ENCODE measurements around the gene RUSC1. TPM values are rescaled to one million over a fixed set of nuclear protein-coding genes. Genes with fewer than 3 reads are reported as not detected.

The RUSC1 gene, protein sequence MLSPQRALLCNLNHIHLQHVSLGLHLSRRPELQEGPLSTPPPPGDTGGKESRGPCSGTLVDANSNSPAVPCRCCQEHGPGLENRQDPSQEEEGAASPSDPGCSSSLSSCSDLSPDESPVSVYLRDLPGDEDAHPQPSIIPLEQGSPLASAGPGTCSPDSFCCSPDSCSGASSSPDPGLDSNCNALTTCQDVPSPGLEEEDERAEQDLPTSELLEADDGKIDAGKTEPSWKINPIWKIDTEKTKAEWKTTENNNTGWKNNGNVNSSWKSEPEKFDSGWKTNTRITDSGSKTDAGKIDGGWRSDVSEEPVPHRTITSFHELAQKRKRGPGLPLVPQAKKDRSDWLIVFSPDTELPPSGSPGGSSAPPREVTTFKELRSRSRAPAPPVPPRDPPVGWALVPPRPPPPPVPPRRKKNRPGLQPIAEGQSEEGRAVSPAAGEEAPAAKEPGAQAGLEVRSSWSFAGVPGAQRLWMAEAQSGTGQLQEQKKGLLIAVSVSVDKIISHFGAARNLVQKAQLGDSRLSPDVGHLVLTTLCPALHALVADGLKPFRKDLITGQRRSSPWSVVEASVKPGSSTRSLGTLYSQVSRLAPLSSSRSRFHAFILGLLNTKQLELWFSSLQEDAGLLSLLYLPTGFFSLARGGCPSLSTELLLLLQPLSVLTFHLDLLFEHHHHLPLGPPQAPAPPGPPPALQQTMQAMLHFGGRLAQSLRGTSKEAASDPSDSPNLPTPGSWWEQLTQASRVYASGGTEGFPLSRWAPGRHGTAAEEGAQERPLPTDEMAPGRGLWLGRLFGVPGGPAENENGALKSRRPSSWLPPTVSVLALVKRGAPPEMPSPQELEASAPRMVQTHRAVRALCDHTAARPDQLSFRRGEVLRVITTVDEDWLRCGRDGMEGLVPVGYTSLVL
- total RNA-seq, result 10 to 100 TPM; 74.5 to 83.8 TPM
- polyA plus RNA-seq (2013, experiment 1 of 2), result 47.0 TPM
- 42.6 TPM for polyA plus RNA-seq (2013, experiment 2 of 2)
- long read RNA-seq, experiment 1, transcript RUSC1-201 (8 exons, 2,163 nt), result major isoform, 8 of 46 reads
- long read RNA-seq, experiment 1, partial matches to known transcripts, result 19 of 46 reads
- long read RNA-seq, experiment 1, other reads (novel, unspliced or antisense), result 12 of 46 reads
- long read RNA-seq, experiment 2, transcript RUSC1-201 (8 exons, 2,163 nt), result minor isoform, 20 of 122 reads
- long read RNA-seq, experiment 2, transcript RUSC1-214 (8 exons, 1,700 nt), result minor isoform, 10 of 122 reads
- long read RNA-seq, experiment 2, transcript RUSC1-202 (9 exons, 2,503 nt), result minor isoform, 22 of 122 reads
- long read RNA-seq, experiment 2, transcript RUSC1-203 (9 exons, 1,968 nt), result major isoform, 30 of 122 reads
- long read RNA-seq, experiment 2, partial matches to known transcripts, result 10 of 122 reads
- long read RNA-seq, experiment 2, other reads (novel, unspliced or antisense), result 25 of 122 reads
- long read RNA-seq, experiment 3, transcript RUSC1-202 (9 exons, 2,503 nt), result minor isoform, 47 of 352 reads
- long read RNA-seq, experiment 3, transcript RUSC1-214 (8 exons, 1,700 nt), result major isoform, 77 of 352 reads
- long read RNA-seq, experiment 3, transcript RUSC1-201 (8 exons, 2,163 nt), result minor isoform, 21 of 352 reads
- long read RNA-seq, experiment 3, transcript RUSC1-203 (9 exons, 1,968 nt), result major isoform, 77 of 352 reads
- long read RNA-seq, experiment 3, partial matches to known transcripts, result 22 of 352 reads
- long read RNA-seq, experiment 3, other reads (novel, unspliced or antisense), result 98 of 352 reads
- long read RNA-seq, experiment 4, transcript RUSC1-203 (9 exons, 1,968 nt), result minor isoform, 25 of 99 reads
- long read RNA-seq, experiment 4, transcript RUSC1-202 (9 exons, 2,503 nt), result major isoform, 28 of 99 reads
- long read RNA-seq, experiment 4, partial matches to known transcripts, result 12 of 99 reads
- long read RNA-seq, experiment 4, other reads (novel, unspliced or antisense), result 27 of 99 reads

DNA sequence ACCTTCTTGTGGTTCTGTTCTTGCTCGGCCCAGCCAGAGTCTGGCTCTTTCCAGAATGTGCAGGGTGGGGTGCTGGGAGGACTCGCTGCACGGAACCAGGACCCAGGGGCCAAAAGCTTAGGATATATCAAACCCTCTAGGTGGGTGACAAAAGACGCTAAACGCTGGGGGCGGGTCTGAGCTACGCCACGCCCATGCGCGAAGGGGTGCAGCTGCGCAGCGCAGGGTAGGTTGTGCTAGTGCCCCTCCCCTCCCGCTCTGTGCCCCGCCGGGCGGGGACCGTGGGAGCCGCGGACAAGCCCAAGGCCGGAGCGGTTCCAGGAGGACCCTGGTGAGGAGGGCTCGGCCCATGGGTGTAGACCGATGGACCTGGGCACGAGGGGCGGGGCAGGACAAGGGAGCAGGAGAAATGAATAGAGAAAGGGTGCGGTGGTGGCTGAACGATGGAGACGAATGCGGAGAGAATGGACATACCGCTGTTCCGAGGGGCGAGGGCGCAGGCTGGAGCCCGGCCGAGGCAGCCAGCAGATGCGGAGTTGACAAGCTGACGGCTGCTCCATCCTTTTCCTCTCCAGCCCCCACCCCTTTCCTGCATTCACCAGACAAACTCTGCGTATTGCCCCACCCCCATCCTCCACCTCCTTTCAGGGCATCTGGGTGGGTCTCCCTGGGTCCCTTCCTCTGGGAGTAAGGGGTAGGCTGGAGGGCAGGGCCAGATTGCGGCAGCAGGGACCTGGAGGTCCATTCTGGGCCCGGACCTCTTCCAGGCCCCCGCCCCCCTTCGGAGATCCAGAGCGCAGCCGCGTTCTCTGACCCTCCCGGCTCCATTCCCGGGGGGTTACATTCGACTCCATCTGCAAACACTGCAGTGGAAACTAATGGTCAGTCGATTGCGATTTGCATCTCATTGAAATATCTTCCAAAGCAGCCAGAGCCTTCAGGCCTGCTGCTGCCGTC lies at the start of gene RUSC1:
TSS of gene RUSC1 (plus strand) at position 234 of the 957 bp plus-strand sequence. CDS start 880 bp downstream, outside the sequence.
- TF ChIP-seq, protein P1, sequence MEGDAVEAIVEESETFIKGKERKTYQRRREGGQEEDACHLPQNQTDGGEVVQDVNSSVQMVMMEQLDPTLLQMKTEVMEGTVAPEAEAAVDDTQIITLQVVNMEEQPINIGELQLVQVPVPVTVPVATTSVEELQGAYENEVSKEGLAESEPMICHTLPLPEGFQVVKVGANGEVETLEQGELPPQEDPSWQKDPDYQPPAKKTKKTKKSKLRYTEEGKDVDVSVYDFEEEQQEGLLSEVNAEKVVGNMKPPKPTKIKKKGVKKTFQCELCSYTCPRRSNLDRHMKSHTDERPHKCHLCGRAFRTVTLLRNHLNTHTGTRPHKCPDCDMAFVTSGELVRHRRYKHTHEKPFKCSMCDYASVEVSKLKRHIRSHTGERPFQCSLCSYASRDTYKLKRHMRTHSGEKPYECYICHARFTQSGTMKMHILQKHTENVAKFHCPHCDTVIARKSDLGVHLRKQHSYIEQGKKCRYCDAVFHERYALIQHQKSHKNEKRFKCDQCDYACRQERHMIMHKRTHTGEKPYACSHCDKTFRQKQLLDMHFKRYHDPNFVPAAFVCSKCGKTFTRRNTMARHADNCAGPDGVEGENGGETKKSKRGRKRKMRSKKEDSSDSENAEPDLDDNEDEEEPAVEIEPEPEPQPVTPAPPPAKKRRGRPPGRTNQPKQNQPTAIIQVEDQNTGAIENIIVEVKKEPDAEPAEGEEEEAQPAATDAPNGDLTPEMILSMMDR (conservative IDR thresholded peaks at IDR 0.05), result no peak
- DNase-seq, result peak; percentile 94
- peak within 1 kb of the TSS; percentile 75 for H3K27ac ChIP-seq (ENCODE audit: low read depth, low read length)
- Mint-ChIP-seq H3K27me3 (ENCODE audit: insufficient read depth) (peaks cover 14% of the 10 kb centered on the region), H3K36me3 (ENCODE audit: low read depth) (peaks cover 28% of the 10 kb centered on the region), H3K4me3 (peak within 1 kb of the TSS; percentile 90), H3K9me3 (no peaks in the 10 kb centered on the region), H3K4me1 (peaks cover 28% of the 10 kb centered on the region), H3K27ac (peak within 1 kb of the TSS; percentile 39)
- H3K27me3 ChIP-seq (ENCODE audit: control insufficient read depth, insufficient read depth, low read length, poor library complexity, severe bottlenecking), result no peaks in the 10 kb centered on the region
- peaks cover 37% of the 10 kb centered on the region for H3K36me3 ChIP-seq (ENCODE audit: control insufficient read depth, insufficient read depth, low read length)
- peaks cover 9% of the 10 kb centered on the region for H3K4me1 ChIP-seq (ENCODE audit: control insufficient read depth, insufficient read depth, low read length)
- H3K4me3 ChIP-seq (ENCODE audit: low read length), result peak within 1 kb of the TSS; percentile 72
- 28 to 69% methylated on average over 24 to 51 of the region's 51 CpGs for WGBS, 2 experiments (ENCODE audit: insufficient coverage in 1 of 2, insufficient read length in 1 of 2)
- H3K9me3 ChIP-seq (ENCODE audit: control insufficient read depth, low read length), result no peaks in the 10 kb centered on the region
- no peak within 1 kb of the TSS for H3K9ac ChIP-seq (ENCODE audit: extremely low read depth, low read length, poor library complexity, severe bottlenecking)

DNA sequence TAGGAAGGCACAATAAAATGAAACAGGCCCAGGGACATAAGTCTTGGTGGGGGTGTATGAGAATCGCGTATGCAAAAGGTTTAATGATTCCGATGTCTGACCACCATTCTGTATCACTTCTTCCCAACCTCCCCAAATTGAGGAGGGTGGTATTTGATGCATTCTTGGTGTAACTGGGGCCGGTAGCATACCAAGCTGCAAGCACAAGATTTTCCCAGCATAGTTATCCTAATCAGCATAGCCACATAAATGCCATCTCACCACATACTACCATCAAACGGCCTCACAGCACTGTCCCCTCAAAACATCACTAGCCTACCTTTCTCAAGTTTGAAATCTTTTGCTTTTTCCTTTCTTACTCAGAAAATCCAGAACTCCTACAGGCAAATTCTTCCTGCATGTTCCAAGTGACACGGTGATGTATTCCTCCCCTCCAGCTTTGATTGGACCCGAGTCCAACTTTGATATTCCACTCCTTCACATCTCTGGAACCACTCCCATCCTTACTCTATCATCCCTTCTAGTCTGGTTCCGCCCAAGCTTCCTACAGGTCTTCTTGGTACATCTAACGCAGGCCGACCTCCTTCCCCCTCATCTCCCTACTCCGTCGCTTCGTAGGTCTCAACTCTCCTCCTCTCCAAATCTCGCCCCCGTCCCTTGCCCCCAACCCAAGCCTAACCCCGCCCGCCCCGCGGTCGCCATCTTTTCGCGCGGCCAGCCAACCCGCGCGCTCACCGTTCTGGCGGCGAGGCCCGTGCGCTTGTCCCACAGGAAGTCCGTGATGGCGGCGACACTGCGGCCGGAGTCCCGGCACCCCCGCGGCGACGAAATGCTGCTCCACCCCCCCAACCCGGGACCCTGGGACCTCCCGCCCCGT lies 48.0 kb upstream of the RUSC1 start:
- Histone ChIP-seq H3K27me3 (ENCODE audit: control insufficient read depth, insufficient read depth, low read length, poor library complexity, severe bottlenecking) (no peaks in the 10 kb centered on the region), H3K9ac (ENCODE audit: extremely low read depth, low read length, poor library complexity, severe bottlenecking) (peak overlapping the region; percentile 41), H3K4me1 (ENCODE audit: control insufficient read depth, insufficient read depth, low read length) (no peaks in the 10 kb centered on the region), H3K4me3 (ENCODE audit: low read length) (peak overlapping the region; percentile 91), H3K9me3 (ENCODE audit: control insufficient read depth, low read length) (no peaks in the 10 kb centered on the region), H3K27ac (ENCODE audit: low read depth, low read length) (peak overlapping the region; percentile 80), H3K36me3 (ENCODE audit: control insufficient read depth, insufficient read depth, low read length) (peaks cover 39% of the 10 kb centered on the region)
- peak overlapping the region; percentile 85 for H3K27ac Mint-ChIP-seq
- H3K36me3 Mint-ChIP-seq (ENCODE audit: low read depth), result peaks cover 45% of the 10 kb centered on the region
- H3K27me3 Mint-ChIP-seq (ENCODE audit: insufficient read depth), result peaks cover 4% of the 10 kb centered on the region
- no peaks in the 10 kb centered on the region for H3K9me3 Mint-ChIP-seq
- peaks cover 13% of the 10 kb centered on the region for H3K4me1 Mint-ChIP-seq
- H3K4me3 Mint-ChIP-seq, result peak overlapping the region; percentile 87
- no peak for DNase-seq
- TF ChIP-seq, protein P1 (conservative IDR thresholded peaks at IDR 0.05), result no peak
- 3 to 4% methylated on average over 10 to 43 of the region's 44 CpGs for WGBS, 2 experiments (ENCODE audit: insufficient coverage in 1 of 2, insufficient read length in 1 of 2)

Data from endodermal cell (in vitro differentiated cells).